Stromal cell of bone marrow (primary cell): ENCODE measurements around the gene ALCAM.

Experiments used
- DNase-seq: peaks from one replicate; pipeline ENCODE4 v3.0.0-alpha.2; 2012; ENCODE audit warnings: low read depth

Gene ALCAM

DNA sequence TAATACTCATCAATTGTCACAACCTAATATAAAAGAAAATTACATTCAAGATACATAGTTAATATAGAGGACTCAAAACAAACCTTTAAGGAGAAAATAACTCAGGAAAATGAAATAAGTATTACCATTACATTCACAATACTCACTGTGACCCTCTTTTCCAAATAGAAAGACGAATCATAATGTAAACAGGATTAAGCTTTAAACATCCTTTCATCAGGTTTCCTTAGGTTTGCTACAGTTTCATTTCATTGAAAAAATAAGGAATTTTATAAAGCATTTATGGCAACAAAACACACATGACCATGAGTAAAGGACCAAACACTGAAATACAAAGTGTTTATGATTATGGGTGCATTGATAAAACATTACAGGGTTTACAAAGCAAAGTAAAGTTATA is 162.7 kb downstream of the ALCAM start:
- DNase-seq, result no peak

GRCh38 chr3:105532251-105532650 is 165.5 kb downstream of the ALCAM start:
- no peak for DNase-seq

- DNase-seq, result no peak
Measured at GRCh38 chr3:105533960-105534359, 167.3 kb downstream of the ALCAM start.

DNA sequence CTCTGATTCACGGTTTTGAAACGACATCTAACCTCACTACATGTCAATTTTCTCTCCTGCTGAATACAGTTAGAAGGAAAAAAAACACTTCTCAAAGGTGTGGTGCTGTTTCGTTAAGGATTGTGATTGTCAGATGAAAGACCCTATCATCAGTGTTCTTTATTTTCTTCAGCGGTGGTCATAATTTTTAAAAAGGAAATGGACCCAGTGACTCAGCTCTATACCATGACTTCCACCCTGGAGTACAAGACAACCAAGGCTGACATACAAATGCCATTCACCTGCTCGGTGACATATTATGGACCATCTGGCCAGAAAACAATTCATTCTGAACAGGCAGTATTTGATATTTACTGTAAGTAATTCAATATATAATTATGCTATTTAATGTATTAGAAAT is 167.8 kb downstream of the ALCAM start:
- no peak for DNase-seq

- DNase-seq, result no peak
Measured at GRCh38 chr3:105537371-105538080, 170.8 kb downstream of the ALCAM start.

- no peak for DNase-seq
Measured at GRCh38 chr3:105538483-105538882, 171.8 kb downstream of the ALCAM start.

GRCh38 chr3:105539897-105540296 is 173.2 kb downstream of the ALCAM start:
- no peak for DNase-seq

- no peak for DNase-seq
Measured at GRCh38 chr3:105542282-105543019, 175.7 kb downstream of the ALCAM start.

DNA sequence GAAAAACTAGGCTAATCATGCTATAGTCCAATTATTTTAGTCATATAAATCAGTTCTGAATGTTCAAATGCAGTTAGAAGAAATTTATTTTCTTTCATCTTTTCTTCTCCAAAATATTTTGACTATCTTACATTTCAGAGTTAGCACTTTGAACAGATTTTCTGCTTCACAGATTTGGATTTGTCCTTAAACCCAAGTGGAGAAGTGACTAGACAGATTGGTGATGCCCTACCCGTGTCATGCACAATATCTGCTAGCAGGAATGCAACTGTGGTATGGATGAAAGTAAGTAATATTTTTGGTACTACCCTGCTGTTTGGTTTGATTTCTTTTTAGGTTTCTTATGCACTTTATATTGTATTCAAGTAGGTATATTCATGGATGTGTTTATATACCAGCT is 178.3 kb downstream of the ALCAM start:
- DNase-seq, result no peak

DNA sequence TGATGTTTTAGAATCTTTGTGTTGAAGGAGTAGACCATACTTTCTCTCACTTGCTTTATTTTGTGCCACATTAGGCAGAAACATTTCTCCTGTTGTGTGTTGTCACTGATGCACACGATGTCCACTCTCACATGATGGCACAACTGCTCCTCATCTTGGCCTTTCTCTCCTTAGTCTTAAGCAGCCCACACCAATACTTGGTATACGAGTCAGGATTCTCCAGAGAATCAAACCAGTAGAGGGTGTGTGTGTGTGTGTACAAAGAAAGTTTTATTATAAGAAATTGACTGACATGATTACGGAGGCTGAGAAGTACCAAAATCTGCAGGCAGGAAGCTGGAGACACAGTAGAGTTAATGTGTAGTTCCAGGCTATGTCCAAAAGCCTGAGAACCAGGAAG is 187.1 kb downstream of the ALCAM start:
- peak; percentile 28 for DNase-seq

DNA sequence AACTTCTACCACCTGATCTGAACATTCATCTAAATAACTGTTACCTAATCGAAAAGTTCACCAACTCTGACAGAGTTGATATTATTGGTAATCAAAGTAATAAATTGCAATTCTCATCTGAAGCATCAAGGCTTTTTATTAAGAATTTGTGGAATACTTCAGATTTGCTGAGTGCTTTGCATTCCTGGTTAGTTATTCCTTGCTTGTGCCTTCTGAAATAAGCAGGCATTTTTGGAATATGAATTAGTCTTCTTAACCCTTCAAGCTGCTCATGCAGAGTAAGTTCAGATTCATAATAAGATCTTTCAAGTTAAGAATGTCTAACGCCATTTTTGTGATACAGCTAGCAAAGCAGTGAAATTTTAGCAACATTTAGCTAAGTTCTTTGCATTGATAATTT is 188.5 kb downstream of the ALCAM start:
- no peak for DNase-seq

- no peak for DNase-seq
Measured at GRCh38 chr3:105559856-105560255, 193.1 kb downstream of the ALCAM start.

DNA sequence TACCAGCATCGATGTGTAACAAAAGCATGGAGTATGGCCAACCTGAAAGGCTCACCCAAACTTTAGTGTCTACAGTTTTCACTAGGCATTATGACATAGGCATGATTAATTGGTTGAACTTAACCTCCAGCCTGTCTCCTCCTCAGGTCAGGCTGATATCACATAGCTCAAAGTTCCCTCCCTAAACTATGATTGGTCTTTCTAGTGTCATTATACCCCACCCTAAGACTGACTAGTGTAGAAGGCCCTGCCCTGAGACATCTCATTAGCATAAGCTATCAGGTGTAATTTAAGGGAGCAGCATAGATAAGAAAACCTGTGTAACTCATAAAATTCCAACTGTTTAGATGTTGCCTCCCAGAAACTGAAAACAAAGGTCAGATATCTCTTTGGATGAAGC is 195.2 kb downstream of the ALCAM start:
- no peak for DNase-seq

GRCh38 chr3:105564546-105565288 is 198.0 kb downstream of the ALCAM start:
- DNase-seq, result no peak

DNA sequence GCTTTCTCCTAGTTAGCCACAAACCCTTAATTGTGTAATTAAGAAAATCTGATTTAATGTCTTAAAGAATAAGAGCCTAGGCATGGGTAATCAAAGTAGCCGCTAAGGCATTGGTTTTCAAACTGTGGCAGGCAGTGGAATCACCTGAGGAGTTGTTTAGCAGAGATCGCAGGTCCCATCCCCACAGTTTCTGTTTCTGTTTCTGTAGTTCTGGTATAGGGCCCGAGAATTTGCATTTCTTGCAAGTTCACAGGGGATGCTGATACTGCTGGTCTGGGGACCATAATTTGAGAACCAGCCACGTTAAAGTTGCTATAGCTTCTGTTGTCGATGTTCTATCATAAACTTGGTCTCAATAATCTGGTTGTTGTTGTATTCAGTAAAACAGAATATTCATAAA is 204.3 kb downstream of the ALCAM start:
- no peak for DNase-seq

DNA sequence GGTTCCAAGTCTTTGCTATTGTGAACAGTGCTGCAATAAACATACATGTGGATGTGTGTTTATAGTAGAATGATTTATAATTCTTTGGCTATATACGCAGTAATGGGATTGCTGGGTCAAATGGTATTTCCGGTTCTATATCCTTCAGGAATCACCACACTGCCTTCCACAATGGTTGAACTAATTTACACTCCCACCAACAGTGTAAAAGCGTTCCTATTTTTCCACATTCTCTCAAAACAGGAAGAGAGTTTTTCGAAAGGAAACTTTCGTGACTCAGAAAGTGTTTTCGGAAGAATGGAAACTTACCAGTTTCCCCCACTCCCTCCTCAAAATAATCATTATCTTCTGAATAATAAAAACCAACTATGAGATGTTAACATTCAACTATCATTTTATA is 205.8 kb downstream of the ALCAM start:
- no peak for DNase-seq

GRCh38 chr3:105579439-105579838 is 212.7 kb downstream of the ALCAM start:
- DNase-seq, result no peak

- peak; percentile 45 for DNase-seq
Measured at GRCh38 chr3:105580296-105580965, 213.7 kb downstream of the ALCAM start.

DNA sequence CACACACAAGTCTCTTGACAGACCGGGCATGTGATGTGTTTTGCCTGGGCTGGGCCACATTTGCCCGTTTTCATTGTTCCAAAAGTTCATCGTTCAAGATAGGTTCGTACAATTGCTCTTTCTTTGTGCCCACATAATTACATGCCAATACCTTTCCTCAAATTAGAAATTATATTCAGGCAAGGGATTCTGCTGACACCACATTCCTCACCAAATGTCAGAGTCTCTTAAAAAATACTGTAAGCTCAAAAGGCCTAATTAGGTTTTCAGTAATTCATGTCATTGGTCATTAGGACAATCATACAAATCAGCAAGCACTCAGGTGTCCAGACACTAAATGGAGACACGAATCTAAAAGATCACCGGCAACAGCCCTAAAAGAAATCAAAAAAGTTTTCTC is 215.3 kb downstream of the ALCAM start:
- DNase-seq, result no peak

DNA sequence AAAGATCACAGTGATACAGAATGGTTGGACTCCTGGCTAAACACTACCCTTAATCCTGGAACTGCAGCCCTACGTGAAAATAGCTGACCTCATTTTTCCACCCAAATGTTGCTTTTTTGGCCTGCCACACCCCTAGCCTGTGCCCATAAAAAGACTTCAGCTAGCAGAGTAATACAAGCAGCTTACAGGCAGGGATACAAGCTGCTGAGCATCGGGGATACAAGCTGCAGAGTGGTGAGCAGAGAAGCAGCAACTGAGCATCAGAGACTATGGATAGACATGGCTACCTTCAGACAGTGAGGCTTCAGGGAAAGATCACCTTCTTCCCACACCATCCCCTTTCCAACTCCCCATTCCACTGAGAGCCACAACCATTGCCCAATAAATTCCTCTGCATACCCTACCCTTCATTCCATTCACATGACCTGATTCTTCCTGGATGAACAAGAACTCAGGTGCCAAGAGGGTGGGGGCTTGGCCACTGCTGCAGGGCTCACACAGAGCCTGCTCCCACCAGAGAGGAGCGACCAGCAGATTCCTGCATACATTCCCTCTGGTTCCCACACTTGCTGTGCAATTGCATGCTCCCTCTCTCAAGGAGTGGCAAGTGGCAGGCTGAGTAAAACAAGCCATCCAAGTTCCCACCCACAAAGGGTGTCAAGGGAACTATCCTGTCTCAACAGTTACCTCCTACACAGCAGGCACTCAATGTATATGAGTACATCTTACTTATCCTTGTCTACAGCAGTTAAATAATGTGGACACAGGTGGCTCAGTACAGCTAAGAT is 217.5 kb downstream of the ALCAM start:
- DNase-seq, result no peak

- DNase-seq, result no peak
Measured at GRCh38 chr3:105593315-105593714, 226.6 kb downstream of the ALCAM start.

DNA sequence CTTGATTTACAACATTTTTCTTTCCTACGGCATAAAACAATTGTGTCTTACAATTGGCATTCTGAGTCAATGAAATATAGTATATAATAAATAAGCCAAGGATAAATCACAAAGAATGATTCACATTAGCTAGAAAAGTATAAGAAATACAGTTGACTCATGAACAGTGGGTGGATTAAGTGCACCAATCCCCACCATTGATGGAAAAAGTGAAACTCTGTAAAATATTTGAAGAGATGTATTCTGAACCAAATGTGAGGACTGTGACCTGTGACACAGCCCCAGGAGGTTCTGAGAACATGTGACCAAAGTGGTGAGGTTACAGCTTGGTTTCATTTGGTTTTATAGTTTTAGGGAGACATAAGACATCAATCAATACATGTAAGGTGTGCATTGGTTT is 227.5 kb downstream of the ALCAM start:
- DNase-seq, result peak; percentile 54
